ENCODE data around the gene SUGCT.

SUGCT gene

GRCh38 chr7:40645197-40645596, 510.4 kb downstream of the SUGCT start:
- no peak overlapping the region for H3K9ac ChIP-seq (ENCODE audit: low read length)
- H2BK5ac ChIP-seq (ENCODE audit: low read depth, low read length, poor library complexity), result no peak overlapping the region
- H3K9me3 ChIP-seq (ENCODE audit: insufficient read depth, low read depth, low read length), result no peaks in the 10 kb centered on the region
- H2AFZ ChIP-seq (ENCODE audit: insufficient read depth, low read length, poor library complexity), result no peak overlapping the region
- H3K36me3 ChIP-seq (ENCODE audit: control insufficient read depth in 1 of 2, insufficient read depth in 2 of 2, low read length in 2 of 2), result no peaks in the 10 kb centered on the region
- no peaks in the 10 kb centered on the region for H3K79me2 ChIP-seq (ENCODE audit: control insufficient read depth, insufficient read depth, low read length, poor library complexity)
- H3K18ac ChIP-seq (ENCODE audit: low read length), result no peak overlapping the region
- H3K4me3 ChIP-seq (ENCODE audit: low read depth, low read length), result no peak overlapping the region
- H4K91ac ChIP-seq (ENCODE audit: low read depth, low read length), result peak overlapping the region; percentile 4
- no peak overlapping the region for H2BK120ac ChIP-seq (ENCODE audit: insufficient read depth, low read length, poor library complexity)
- H3K4me2 ChIP-seq (ENCODE audit: low read length), result no peak overlapping the region
- H3K27ac ChIP-seq (ENCODE audit: low read depth, low read length), result no peak overlapping the region
- H3K4me1 ChIP-seq (ENCODE audit: control insufficient read depth in 1 of 2, insufficient read depth in 2 of 2, low read length in 2 of 2), result peaks cover 12 to 18% of the 10 kb centered on the region in 2 experiments
- peaks cover 2% of the 10 kb centered on the region for H3K79me1 ChIP-seq (ENCODE audit: low read length)
- H4K8ac ChIP-seq (ENCODE audit: low read depth, low read length), result no peak overlapping the region
- no peaks in the 10 kb centered on the region for H3K27me3 ChIP-seq (ENCODE audit: insufficient read depth, low read length)
- H4K12ac ChIP-seq (ENCODE audit: low read depth, low read length), result no peak overlapping the region
- H3K4ac ChIP-seq (ENCODE audit: low read depth, low read length), result no peak overlapping the region
- H3K23ac ChIP-seq (ENCODE audit: low read length), result no peak overlapping the region
- DNase-seq, result no peak
- no CpG with 5 or more reads among the region's 4 CpGs for WGBS (ENCODE audit: extremely low coverage, insufficient coverage, insufficient read length)
- no peak overlapping the region for H3K14ac ChIP-seq (ENCODE audit: low read length)
- H2BK12ac ChIP-seq (ENCODE audit: low read length), result peak overlapping the region; percentile 25
- H2AK5ac ChIP-seq (ENCODE audit: low read length), result no peak overlapping the region

DNA sequence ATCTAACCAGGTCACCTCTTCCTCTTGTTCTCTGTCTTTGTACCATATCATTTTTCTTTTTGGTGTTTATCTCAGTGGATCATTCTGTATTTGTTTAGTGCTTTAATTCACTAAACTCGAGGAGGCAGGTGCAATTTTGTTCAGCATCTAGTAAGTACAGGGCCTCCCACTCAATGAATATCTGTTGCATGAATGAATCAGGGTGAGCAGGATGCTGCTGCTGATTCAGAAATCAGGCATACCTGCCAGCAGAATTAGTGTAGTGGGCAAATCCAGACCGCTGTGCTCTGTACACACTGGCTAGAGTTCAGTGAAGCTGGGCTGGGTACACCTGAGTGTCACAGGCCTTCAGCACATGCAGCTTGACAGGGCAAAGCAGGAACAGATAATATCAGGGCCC, 511.9 kb downstream of the SUGCT start:
- no peak for DNase-seq
- no CpG with 5 or more reads among the region's 2 CpGs for WGBS (ENCODE audit: extremely low coverage, insufficient coverage, insufficient read length)
- Histone ChIP-seq H3K9ac (ENCODE audit: low read length) (no peak overlapping the region), H3K4me3 (ENCODE audit: low read depth, low read length) (peak overlapping the region; percentile 15), H3K14ac (ENCODE audit: low read length) (no peak overlapping the region), H3K79me2 (ENCODE audit: control insufficient read depth, insufficient read depth, low read length, poor library complexity) (no peaks in the 10 kb centered on the region), H2BK12ac (ENCODE audit: low read length) (no peak overlapping the region), H3K36me3 (ENCODE audit: control insufficient read depth in 1 of 2, insufficient read depth in 2 of 2, low read length in 2 of 2) (no peaks in the 10 kb centered on the region), H4K8ac (ENCODE audit: low read depth, low read length) (no peak overlapping the region), H3K27me3 (ENCODE audit: insufficient read depth, low read length) (no peaks in the 10 kb centered on the region), H3K4me2 (ENCODE audit: low read length) (no peak overlapping the region), H2AK5ac (ENCODE audit: low read length) (no peak overlapping the region), H3K23ac (ENCODE audit: low read length) (peak overlapping the region; percentile 44), H4K91ac (ENCODE audit: low read depth, low read length) (no peak overlapping the region), H3K9me3 (ENCODE audit: insufficient read depth, low read depth, low read length) (no peaks in the 10 kb centered on the region), H2BK5ac (ENCODE audit: low read depth, low read length, poor library complexity) (no peak overlapping the region), H3K18ac (ENCODE audit: low read length) (no peak overlapping the region), H4K12ac (ENCODE audit: low read depth, low read length) (no peak overlapping the region), H3K4ac (ENCODE audit: low read depth, low read length) (no peak overlapping the region), H3K4me1 (ENCODE audit: control insufficient read depth in 1 of 2, insufficient read depth in 2 of 2, low read length in 2 of 2) (peaks cover 12 to 18% of the 10 kb centered on the region in 2 experiments), H2BK120ac (ENCODE audit: insufficient read depth, low read length, poor library complexity) (no peak overlapping the region), H3K27ac (ENCODE audit: low read depth, low read length) (no peak overlapping the region), H3K79me1 (ENCODE audit: low read length) (peaks cover 2% of the 10 kb centered on the region), H2AFZ (ENCODE audit: insufficient read depth, low read length, poor library complexity) (no peak overlapping the region)

- no peak overlapping the region for H3K14ac ChIP-seq (ENCODE audit: low read length)
- H3K4ac ChIP-seq (ENCODE audit: low read depth, low read length), result no peak overlapping the region
- no peak overlapping the region for H3K9ac ChIP-seq (ENCODE audit: low read length)
- no peak overlapping the region for H2BK12ac ChIP-seq (ENCODE audit: low read length)
- no peaks in the 10 kb centered on the region for H3K79me2 ChIP-seq (ENCODE audit: control insufficient read depth, insufficient read depth, low read length, poor library complexity)
- no peak overlapping the region for H4K91ac ChIP-seq (ENCODE audit: low read depth, low read length)
- no peaks in the 10 kb centered on the region for H3K27me3 ChIP-seq (ENCODE audit: insufficient read depth, low read length)
- no CpG with 5 or more reads among the region's 5 CpGs for WGBS (ENCODE audit: extremely low coverage, insufficient coverage, insufficient read length)
- peak; percentile 30 to 69 for DNase-seq
- H4K8ac ChIP-seq (ENCODE audit: low read depth, low read length), result no peak overlapping the region
- peaks cover 2% of the 10 kb centered on the region for H3K79me1 ChIP-seq (ENCODE audit: low read length)
- no peak overlapping the region for H2BK5ac ChIP-seq (ENCODE audit: low read depth, low read length, poor library complexity)
- H3K4me3 ChIP-seq (ENCODE audit: low read depth, low read length), result no peak overlapping the region
- no peak overlapping the region for H3K18ac ChIP-seq (ENCODE audit: low read length)
- no peak overlapping the region for H3K27ac ChIP-seq (ENCODE audit: low read depth, low read length)
- H3K23ac ChIP-seq (ENCODE audit: low read length), result no peak overlapping the region
- H2AFZ ChIP-seq (ENCODE audit: insufficient read depth, low read length, poor library complexity), result no peak overlapping the region
- H3K36me3 ChIP-seq (ENCODE audit: control insufficient read depth in 1 of 2, insufficient read depth in 2 of 2, low read length in 2 of 2), result no peaks in the 10 kb centered on the region
- peaks cover 12 to 18% of the 10 kb centered on the region in 2 experiments for H3K4me1 ChIP-seq (ENCODE audit: control insufficient read depth in 1 of 2, insufficient read depth in 2 of 2, low read length in 2 of 2)
- H3K9me3 ChIP-seq (ENCODE audit: insufficient read depth, low read depth, low read length), result no peaks in the 10 kb centered on the region
- no peak overlapping the region for H3K4me2 ChIP-seq (ENCODE audit: low read length)
- no peak overlapping the region for H2BK120ac ChIP-seq (ENCODE audit: insufficient read depth, low read length, poor library complexity)
- no peak overlapping the region for H4K12ac ChIP-seq (ENCODE audit: low read depth, low read length)
- H2AK5ac ChIP-seq (ENCODE audit: low read length), result no peak overlapping the region
Observed at GRCh38 chr7:40647719-40648118, 512.9 kb downstream of the SUGCT start.

GRCh38 chr7:40649247-40649646, 514.4 kb downstream of the SUGCT start:
- Histone ChIP-seq H2BK120ac (ENCODE audit: insufficient read depth, low read length, poor library complexity) (no peak overlapping the region), H2AFZ (ENCODE audit: insufficient read depth, low read length, poor library complexity) (no peak overlapping the region), H3K4ac (ENCODE audit: low read depth, low read length) (no peak overlapping the region), H4K8ac (ENCODE audit: low read depth, low read length) (no peak overlapping the region), H4K12ac (ENCODE audit: low read depth, low read length) (no peak overlapping the region), H2AK5ac (ENCODE audit: low read length) (no peak overlapping the region), H2BK5ac (ENCODE audit: low read depth, low read length, poor library complexity) (no peak overlapping the region), H2BK12ac (ENCODE audit: low read length) (no peak overlapping the region), H3K27ac (ENCODE audit: low read depth, low read length) (no peak overlapping the region), H3K36me3 (ENCODE audit: control insufficient read depth in 1 of 2, insufficient read depth in 2 of 2, low read length in 2 of 2) (no peaks in the 10 kb centered on the region), H3K14ac (ENCODE audit: low read length) (no peak overlapping the region), H3K79me2 (ENCODE audit: control insufficient read depth, insufficient read depth, low read length, poor library complexity) (no peaks in the 10 kb centered on the region), H3K4me1 (ENCODE audit: control insufficient read depth in 1 of 2, insufficient read depth in 2 of 2, low read length in 2 of 2) (peaks cover 9 to 10% of the 10 kb centered on the region in 2 experiments), H3K9me3 (ENCODE audit: insufficient read depth, low read depth, low read length) (no peaks in the 10 kb centered on the region), H3K4me2 (ENCODE audit: low read length) (no peak overlapping the region), H3K79me1 (ENCODE audit: low read length) (peaks cover under 1% of the 10 kb centered on the region), H3K9ac (ENCODE audit: low read length) (no peak overlapping the region), H3K23ac (ENCODE audit: low read length) (no peak overlapping the region), H3K27me3 (ENCODE audit: insufficient read depth, low read length) (no peaks in the 10 kb centered on the region), H4K91ac (ENCODE audit: low read depth, low read length) (no peak overlapping the region), H3K18ac (ENCODE audit: low read length) (no peak overlapping the region), H3K4me3 (ENCODE audit: low read depth, low read length) (no peak overlapping the region)
- DNase-seq, result no peak
- no CpG with 5 or more reads among the region's 1 CpG for WGBS (ENCODE audit: extremely low coverage, insufficient coverage, insufficient read length)

All from trophoblast cell (in vitro differentiated cells and primary cell).